Mesodermal cell (in vitro differentiated cells): ENCODE results near the gene RNF215. TPM values are rescaled to one million over a fixed set of nuclear protein-coding genes. Genes with fewer than 3 reads are reported as not detected.

Experiments
- H3K27ac ChIP-seq: 2 replicates; pipeline ENCODE4 v1.7.0; 2013; ENCODE audit warnings: mild to moderate bottlenecking, low read depth, low read length, moderate library complexity; ENCODE audit not compliant: severe bottlenecking
- H3K36me3 ChIP-seq: 2 replicates; pipeline ENCODE4 v1.7.1; 2013; ENCODE audit warnings: mild to moderate bottlenecking, low read length, moderate library complexity; ENCODE audit not compliant: control insufficient read depth, insufficient read depth
- H3K4me1 ChIP-seq: one replicate; pipeline ENCODE4 v1.7.1; 2013; ENCODE audit warnings: mild to moderate bottlenecking, low read length; ENCODE audit not compliant: insufficient read depth, control insufficient read depth, poor library complexity, severe bottlenecking
- H3K4me3 ChIP-seq: 2 replicates; pipeline ENCODE4 v1.7.0; 2013; ENCODE audit warnings: low read length, control low read depth, mild to moderate bottlenecking; ENCODE audit not compliant: insufficient read depth, poor library complexity, severe bottlenecking; ENCODE audit errors: extremely low read depth
- H3K9me3 ChIP-seq: 2 replicates; pipeline ENCODE4 v1.7.1; 2013; ENCODE audit warnings: mild to moderate bottlenecking, low read length, moderate library complexity; ENCODE audit not compliant: control insufficient read depth
- WGBS, 2 experiments: methylation state at CpG; one replicate each; pipeline ENCODE4 v1.1.5; 2013; ENCODE audit warnings: missing lambda C conversion rate in 2 of 2; ENCODE audit not compliant: insufficient coverage in 2 of 2; 5-methylcytosine and 5-hydroxymethylcytosine counted together
- polyA plus RNA-seq, 2 experiments: library from polyadenylated mRNA; stranded (reverse); fragments of 50-300 nt; gene quantifications; one replicate each; pipeline ENCODE4 v1.2.3, GENCODE V29; 2013

Gene RNF215
- polyA plus RNA-seq (2013, experiment 1 of 2), result 21.1 TPM
- polyA plus RNA-seq (2013, experiment 2 of 2), result 17.0 TPM

DNA sequence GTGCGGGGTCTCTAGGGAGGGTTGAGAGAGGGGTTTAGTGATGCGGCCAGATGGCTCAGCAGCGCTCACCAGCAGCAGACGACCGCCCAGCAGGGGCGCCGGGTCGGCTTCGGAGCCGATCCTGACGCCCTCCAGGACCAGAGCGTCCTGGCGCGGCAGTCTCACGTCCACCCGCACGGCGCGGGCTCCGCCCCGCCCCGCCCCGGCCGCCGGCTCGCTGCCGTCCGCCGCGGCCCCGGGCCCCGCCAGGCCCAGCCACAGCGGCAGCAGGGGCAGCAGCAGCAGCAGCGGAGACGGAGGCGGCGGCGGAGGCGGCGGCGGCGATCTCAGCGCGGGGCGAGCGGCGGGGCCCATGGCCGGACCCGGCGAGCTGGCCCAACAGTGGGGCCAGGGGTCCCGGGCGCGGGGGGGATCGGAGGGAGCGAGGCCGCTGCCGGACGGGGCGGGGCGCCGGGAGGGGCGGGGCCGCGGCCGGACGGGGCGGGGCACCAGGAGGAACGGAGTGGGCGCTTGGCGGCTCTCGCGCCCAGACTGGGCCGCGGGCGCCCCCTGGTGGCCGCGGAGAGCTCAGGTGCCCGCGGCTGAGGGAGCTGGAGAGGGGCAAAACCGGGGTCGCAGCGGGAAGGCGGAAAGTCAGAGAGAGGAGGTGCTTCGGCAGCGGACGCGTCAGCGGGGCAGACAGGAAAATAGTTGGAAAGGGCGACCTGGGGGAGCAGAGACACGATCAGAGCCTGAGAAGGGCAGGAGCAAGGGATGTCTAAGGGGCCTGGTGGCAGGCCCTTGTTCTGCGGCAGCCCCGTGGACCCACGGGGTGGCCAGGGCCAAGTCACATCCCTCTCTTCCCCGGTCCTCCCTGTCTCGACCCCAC is at the start of gene RNF215:
RNF215 (minus strand) TSS at position 452 of the 868 bp plus-strand sequence; CDS start at position 354, 98 bp downstream.
- Histone ChIP-seq H3K27ac (no peak within 1 kb of the TSS), H3K9me3 (peaks cover 5% of the 10 kb centered on the region), H3K4me3 (peak within 1 kb of the TSS; percentile 42), H3K36me3 (peaks cover 14% of the 10 kb centered on the region), H3K4me1 (peaks cover 3% of the 10 kb centered on the region)
- WGBS, 2 experiments, result 1 to 2% methylated on average over 66 to 71 of the region's 95 CpGs

GRCh38 chr22:30436196-30436595 is 49.0 kb upstream of the RNF215 start:
- 81 to 100% methylated on average over 2 of the region's 2 CpGs for WGBS, 2 experiments
- H3K9me3 ChIP-seq, result no peaks in the 10 kb centered on the region
- H3K27ac ChIP-seq, result no peak overlapping the region

DNA sequence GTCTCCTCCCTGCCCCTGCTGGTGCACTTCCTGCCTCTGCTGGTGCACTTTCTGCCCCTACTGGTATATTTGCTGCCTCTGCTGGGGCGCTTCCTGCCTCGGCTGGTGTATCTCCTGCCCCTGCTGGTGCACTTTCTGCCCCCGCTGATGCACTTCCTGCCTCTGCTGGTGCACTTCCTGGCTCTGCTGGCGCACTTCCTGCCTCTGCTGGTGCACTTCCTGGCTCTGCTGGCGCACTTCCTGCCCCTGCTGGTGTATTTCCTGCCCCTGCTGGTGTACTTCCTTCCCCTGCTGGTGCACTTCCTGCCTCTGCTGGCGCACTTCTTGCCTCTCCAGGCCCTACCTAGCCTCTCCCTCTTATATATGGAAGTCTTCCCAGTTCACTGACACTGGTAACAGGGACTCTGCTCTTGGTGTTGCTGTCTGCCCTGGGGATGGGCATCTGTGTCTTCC is 48.5 kb upstream of the RNF215 start:
- Histone ChIP-seq H3K27ac (no peak overlapping the region), H3K36me3 (no peaks in the 10 kb centered on the region), H3K4me3 (no peak overlapping the region), H3K9me3 (no peaks in the 10 kb centered on the region), H3K4me1 (no peaks in the 10 kb centered on the region)
- 83 to 86% methylated on average over 5 to 6 of the region's 6 CpGs for WGBS, 2 experiments

More at GRCh38 chr22:30436196-30436595, 49.0 kb upstream of the RNF215 start:
- H3K36me3 ChIP-seq, result no peaks in the 10 kb centered on the region
- no peak overlapping the region for H3K4me3 ChIP-seq
- H3K4me1 ChIP-seq, result no peaks in the 10 kb centered on the region

DNA sequence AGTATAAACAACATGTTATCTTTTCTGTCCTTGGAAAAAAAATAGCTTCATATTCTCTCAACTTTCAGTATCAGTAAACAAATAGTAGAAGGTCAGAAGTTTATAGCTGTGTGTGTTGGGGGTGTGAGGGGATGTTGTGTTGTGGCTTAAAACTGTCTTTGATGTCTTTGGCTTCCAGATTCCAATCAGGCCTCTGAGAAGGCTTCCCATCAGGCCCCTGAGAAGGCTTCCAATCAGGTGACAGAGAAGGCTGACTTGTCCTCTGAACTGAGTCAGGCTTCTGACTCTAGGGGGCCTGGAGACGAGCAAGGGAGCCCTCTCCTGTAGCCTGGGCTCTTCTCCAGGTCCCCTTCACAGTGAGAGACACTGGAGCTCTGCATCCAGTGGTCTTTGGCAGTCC is 47.6 kb upstream of the RNF215 start:
- no peaks in the 10 kb centered on the region for H3K4me1 ChIP-seq
- no peaks in the 10 kb centered on the region for H3K36me3 ChIP-seq
- H3K9me3 ChIP-seq, result no peaks in the 10 kb centered on the region

DNA sequence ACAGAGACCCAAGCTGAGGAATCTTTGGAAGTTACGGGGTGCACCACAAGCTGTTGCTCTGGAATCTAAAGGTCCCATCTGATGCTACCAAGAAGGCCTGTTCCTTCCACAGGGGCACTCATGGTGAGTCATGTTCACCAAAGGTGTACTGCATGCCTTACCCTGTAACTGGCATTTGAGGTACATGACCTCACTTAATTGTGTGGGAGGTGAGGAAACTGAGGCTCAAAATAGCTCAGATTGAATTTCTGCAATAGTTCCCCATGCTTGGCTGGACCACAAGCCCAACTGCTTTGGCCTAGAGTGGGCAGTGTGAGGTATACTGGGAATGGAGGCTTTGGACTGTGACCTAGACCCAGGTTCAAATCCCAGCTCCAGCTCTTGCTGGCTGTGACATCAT is 46.6 kb upstream of the RNF215 start:
- H3K4me3 ChIP-seq, result no peak overlapping the region
- no peak overlapping the region for H3K27ac ChIP-seq
- 91 to 100% methylated on average over 1 of the region's 1 CpG for WGBS, 2 experiments
- H3K36me3 ChIP-seq, result no peaks in the 10 kb centered on the region
- no peaks in the 10 kb centered on the region for H3K4me1 ChIP-seq
- no peaks in the 10 kb centered on the region for H3K9me3 ChIP-seq

More for the DNA sequence above, 47.6 kb upstream of the RNF215 start:
- 71 to 75% methylated on average over 1 of the region's 1 CpG for WGBS, 2 experiments
- no peak overlapping the region for H3K4me3 ChIP-seq
- no peak overlapping the region for H3K27ac ChIP-seq

- Histone ChIP-seq H3K4me1 (no peaks in the 10 kb centered on the region), H3K9me3 (no peaks in the 10 kb centered on the region), H3K36me3 (peaks cover 5% of the 10 kb centered on the region), H3K27ac (no peak overlapping the region), H3K4me3 (no peak overlapping the region)
- 95 to 96% methylated on average over 2 to 3 of the region's 3 CpGs for WGBS, 2 experiments
Measured at GRCh38 chr22:30433227-30433626, 46.0 kb upstream of the RNF215 start.

DNA sequence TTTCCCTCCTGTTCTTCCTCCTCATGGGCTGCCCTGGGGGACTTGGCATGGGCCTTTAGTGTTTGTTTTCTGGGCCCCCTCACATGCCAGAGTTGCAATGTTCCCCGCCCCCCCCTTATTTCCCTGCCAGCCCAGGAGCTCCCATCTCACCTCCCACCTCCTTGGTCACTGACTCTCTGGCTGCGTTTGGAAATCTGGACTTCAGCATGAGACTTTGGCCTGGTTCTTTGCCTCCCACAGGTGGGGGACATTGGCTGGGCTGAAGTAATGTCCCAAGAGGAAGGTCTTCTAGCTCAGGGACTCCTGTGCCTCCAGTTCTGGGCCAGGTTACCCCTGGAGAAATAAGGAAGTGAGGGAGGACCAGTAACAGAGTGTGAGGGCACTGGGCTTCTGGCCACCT is 45.3 kb upstream of the RNF215 start:
- Histone ChIP-seq H3K4me1 (no peaks in the 10 kb centered on the region), H3K9me3 (no peaks in the 10 kb centered on the region), H3K36me3 (peaks cover 9% of the 10 kb centered on the region), H3K4me3 (no peak overlapping the region), H3K27ac (no peak overlapping the region)
- WGBS, 2 experiments, result 71% methylated on average over 1 of the region's 2 CpGs; no CpG with 5 or more reads in 1 of the 2 experiments

DNA sequence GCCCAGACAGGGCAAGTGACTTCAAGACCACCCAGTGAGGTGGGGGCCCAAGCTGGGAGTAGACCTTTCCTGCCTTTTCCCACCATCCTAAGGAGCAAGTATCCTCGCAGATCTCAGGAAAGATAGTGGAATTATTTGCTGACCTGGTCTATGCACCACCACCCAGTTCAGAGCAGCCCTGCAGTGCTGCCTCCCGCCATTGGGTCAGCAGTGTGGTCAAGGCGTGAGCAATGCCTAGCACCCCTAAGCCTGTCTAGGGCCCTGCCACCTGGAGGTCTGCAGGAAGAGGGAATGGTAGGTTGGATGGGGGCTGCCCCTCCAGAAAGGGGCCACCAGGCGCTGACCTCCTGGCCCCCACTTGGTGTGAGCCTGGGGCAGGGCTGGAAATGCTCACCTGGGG is 44.9 kb upstream of the RNF215 start:
- Histone ChIP-seq H3K27ac (no peak overlapping the region), H3K9me3 (no peaks in the 10 kb centered on the region), H3K4me1 (no peaks in the 10 kb centered on the region), H3K4me3 (no peak overlapping the region), H3K36me3 (peaks cover 13% of the 10 kb centered on the region)
- WGBS, 2 experiments, result 87 to 97% methylated on average over 3 to 4 of the region's 4 CpGs

GRCh38 chr22:30430933-30431332 is 43.7 kb upstream of the RNF215 start:
- WGBS, 2 experiments, result 69 to 71% methylated on average over 4 of the region's 4 CpGs

DNA sequence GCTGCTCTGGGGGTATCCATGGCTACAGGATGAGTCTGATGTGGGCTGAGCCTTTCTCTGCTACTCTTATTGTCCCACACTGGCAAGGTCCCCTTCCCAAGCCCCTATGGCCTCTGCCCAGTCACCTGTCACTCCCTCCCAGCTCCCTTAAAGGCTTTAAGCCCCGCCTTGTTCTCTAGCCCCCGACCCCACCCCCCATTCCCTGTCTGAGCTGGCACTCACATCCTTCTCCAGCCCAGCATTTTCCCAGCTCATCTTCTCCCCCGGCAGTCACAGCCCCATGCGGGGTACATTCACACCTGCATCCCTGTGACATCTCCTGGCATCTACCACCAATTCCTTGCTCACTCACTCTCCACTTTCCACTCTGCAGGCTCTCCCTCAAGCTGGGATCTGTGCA is 42.7 kb upstream of the RNF215 start:
- no peaks in the 10 kb centered on the region for H3K9me3 ChIP-seq
- no peak overlapping the region for H3K4me3 ChIP-seq
- WGBS, 2 experiments, result 44 to 59% methylated on average over 3 to 4 of the region's 4 CpGs
- H3K27ac ChIP-seq, result no peak overlapping the region
- peaks cover 16% of the 10 kb centered on the region for H3K36me3 ChIP-seq
- peaks cover under 1% of the 10 kb centered on the region for H3K4me1 ChIP-seq

More at GRCh38 chr22:30430933-30431332, 43.7 kb upstream of the RNF215 start:
- Histone ChIP-seq H3K4me3 (no peak overlapping the region), H3K36me3 (peaks cover 16% of the 10 kb centered on the region), H3K27ac (no peak overlapping the region), H3K4me1 (no peaks in the 10 kb centered on the region), H3K9me3 (no peaks in the 10 kb centered on the region)

GRCh38 chr22:30427871-30428270 is 40.7 kb upstream of the RNF215 start:
- no peak overlapping the region for H3K4me3 ChIP-seq
- H3K27ac ChIP-seq, result no peak overlapping the region
- 80 to 100% methylated on average over 1 of the region's 1 CpG for WGBS, 2 experiments
- no peaks in the 10 kb centered on the region for H3K9me3 ChIP-seq
- H3K4me1 ChIP-seq, result peaks cover 4% of the 10 kb centered on the region
- H3K36me3 ChIP-seq, result peaks cover 16% of the 10 kb centered on the region
